Colonic mucosa (tissue), 4 donors: ENCODE data around the gene CCDC18. TPM values are rescaled to one million over a fixed set of nuclear protein-coding genes. Genes with fewer than 3 reads are reported as not detected.

Experiments
- DNase-seq: peaks from one replicate; pipeline ENCODE4 v3.0.0-alpha.2; 2020
- H3K27ac ChIP-seq: fragments of 200-600 bp; one replicate; pipeline ENCODE4 v1.8.0; 2021
- H3K27me3 ChIP-seq: fragments of 200-600 bp; one replicate; pipeline ENCODE4 v1.8.0; 2021
- H3K36me3 ChIP-seq: fragments of 200-600 bp; one replicate; pipeline ENCODE4 v1.8.0; 2021
- H3K4me1 ChIP-seq: fragments of 200-600 bp; one replicate; pipeline ENCODE4 v1.8.0; 2021; ENCODE audit warnings: mild to moderate bottlenecking
- H3K4me3 ChIP-seq: fragments of 200-600 bp; one replicate; pipeline ENCODE4 v1.8.0; 2021
- H3K9ac ChIP-seq, 2 donors: one replicate each; pipeline ENCODE4 v1.7.0; 2013; ENCODE audit warnings: control low read depth in 2 of 2, low read depth in 2 of 2, low read length in 2 of 2
- H3K9me3 ChIP-seq: fragments of 200-600 bp; one replicate; pipeline ENCODE4 v1.8.0; 2021
- CTCF ChIP-seq: fragments of 200-600 bp; IDR thresholded peaks from one replicate; pipeline ENCODE4 v1.8.0; 2022; ENCODE audit warnings: antibody characterized with exemption, mild to moderate bottlenecking
- intact Hi-C: fragments of 100-400 bp; cut with DNase I; formaldehyde crosslinking; loops from one replicate; pipeline ENCODE4 v1.14.1; 2022
- total RNA-seq, 2 donors: library from RNA; stranded (reverse); fragmentation: NEBNext Ultra II Directional in 1 of 2; extraction: Animal tissue kit (Norgen Biotek cat#: 25700) in 1 of 2; gene quantifications; one replicate each; pipeline ENCODE4 v1.2.1, GENCODE V29; 2021
- donor health status: healthy.
- donor health status: DM: no; HTN: no; CAD: no.
- donor health status: DM: no; HTN: no; CAD: no.

Gene CCDC18
- total RNA-seq, 2 donors from 2014 or later = 4.2 to 7.6 TPM

DNA sequence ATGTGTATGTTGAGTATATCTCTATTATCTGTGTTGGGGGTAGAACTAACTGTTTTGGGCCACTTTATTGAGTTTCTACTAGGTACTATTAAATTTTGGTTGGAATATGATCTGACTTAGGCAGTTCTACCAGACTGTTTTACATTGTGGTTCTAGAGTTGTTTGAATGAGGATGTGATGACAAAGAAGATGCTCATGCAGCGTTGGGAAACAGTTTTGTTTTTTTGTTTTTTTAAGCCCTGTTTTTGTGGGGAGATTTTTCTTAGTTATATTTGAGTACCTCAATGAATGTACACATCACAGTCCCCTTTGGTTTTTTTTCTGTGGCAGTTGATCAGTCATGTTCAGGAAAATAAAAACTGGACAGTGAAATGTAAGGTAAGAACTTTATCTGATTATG is 40.4 kb upstream of the CCDC18 start:
- H3K36me3 ChIP-seq = no peaks in the 10 kb centered on the region
- H3K27me3 ChIP-seq = no peaks in the 10 kb centered on the region
- H3K27ac ChIP-seq = no peak overlapping the region
- DNase-seq = no peak
- TF ChIP-seq CTCF = no peak
- H3K9me3 ChIP-seq = no peaks in the 10 kb centered on the region
- H3K4me1 ChIP-seq = peaks cover 5% of the 10 kb centered on the region
- H3K4me3 ChIP-seq = no peak overlapping the region
- H3K9ac ChIP-seq = no peak overlapping the region
- intact Hi-C loops = no loop called here

GRCh38 chr1:93142161-93142560 is 38.4 kb upstream of the CCDC18 start:
- TF ChIP-seq CTCF = no peak
- H3K9me3 ChIP-seq = no peaks in the 10 kb centered on the region
- no peaks in the 10 kb centered on the region for H3K27me3 ChIP-seq
- intact Hi-C loops = no loop called here
- no peaks in the 10 kb centered on the region for H3K36me3 ChIP-seq
- peaks cover 5% of the 10 kb centered on the region for H3K4me1 ChIP-seq
- H3K4me3 ChIP-seq = no peak overlapping the region
- no peak for DNase-seq
- no peak overlapping the region for H3K9ac ChIP-seq
- no peak overlapping the region for H3K27ac ChIP-seq

GRCh38 chr1:93143136-93143535 is 37.4 kb upstream of the CCDC18 start:
- no peak for DNase-seq
- H3K4me1 ChIP-seq = peaks cover 4% of the 10 kb centered on the region
- H3K36me3 ChIP-seq = no peaks in the 10 kb centered on the region
- H3K4me3 ChIP-seq = no peak overlapping the region
- H3K27me3 ChIP-seq = no peaks in the 10 kb centered on the region
- no peak for TF ChIP-seq CTCF
- intact Hi-C loops = no loop called here
- H3K27ac ChIP-seq = no peak overlapping the region
- no peaks in the 10 kb centered on the region for H3K9me3 ChIP-seq
- H3K9ac ChIP-seq = no peak overlapping the region

DNA sequence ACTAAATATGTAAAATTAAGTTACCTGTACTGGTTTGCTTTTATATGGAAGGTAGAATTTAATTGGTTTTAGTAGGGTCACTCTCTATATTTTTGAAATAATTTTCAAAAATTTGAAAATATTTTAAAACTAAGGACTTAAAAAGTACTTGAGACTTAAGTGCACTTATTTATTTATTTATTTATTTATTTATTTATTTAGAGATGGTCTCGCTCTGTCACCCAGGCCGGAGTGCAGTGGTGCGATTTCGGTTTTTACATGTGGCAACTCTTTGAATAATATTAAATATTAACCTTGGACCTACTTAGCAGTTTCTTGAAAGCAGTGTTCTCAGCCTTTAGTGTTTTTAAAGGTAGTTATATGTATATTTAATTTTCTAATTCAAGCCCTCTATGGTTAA is 36.8 kb upstream of the CCDC18 start:
- no peak for DNase-seq
- Histone ChIP-seq H3K27ac (no peak overlapping the region), H3K4me1 (no peaks in the 10 kb centered on the region), H3K9me3 (no peaks in the 10 kb centered on the region), H3K27me3 (no peaks in the 10 kb centered on the region), H3K9ac (no peak overlapping the region), H3K36me3 (no peaks in the 10 kb centered on the region), H3K4me3 (no peak overlapping the region)
- intact Hi-C loops = no loop called here
- no peak for TF ChIP-seq CTCF

GRCh38 chr1:93148001-93148400 is 32.5 kb upstream of the CCDC18 start:
- H3K4me3 ChIP-seq = no peak overlapping the region
- no peak overlapping the region for H3K27ac ChIP-seq
- no peaks in the 10 kb centered on the region for H3K27me3 ChIP-seq
- no peaks in the 10 kb centered on the region for H3K9me3 ChIP-seq
- no peaks in the 10 kb centered on the region for H3K4me1 ChIP-seq
- H3K9ac ChIP-seq = no peak overlapping the region
- no peak for DNase-seq
- TF ChIP-seq CTCF = no peak
- intact Hi-C loops = no loop called here
- H3K36me3 ChIP-seq = no peaks in the 10 kb centered on the region

GRCh38 chr1:93150729-93151128 is 29.8 kb upstream of the CCDC18 start:
- no peaks in the 10 kb centered on the region for H3K9me3 ChIP-seq
- no peaks in the 10 kb centered on the region for H3K36me3 ChIP-seq
- H3K27ac ChIP-seq = no peak overlapping the region
- intact Hi-C loops = no loop called here
- no peak for TF ChIP-seq CTCF
- DNase-seq = no peak
- H3K4me3 ChIP-seq = no peak overlapping the region
- H3K9ac ChIP-seq = no peak overlapping the region
- no peaks in the 10 kb centered on the region for H3K4me1 ChIP-seq
- no peaks in the 10 kb centered on the region for H3K27me3 ChIP-seq
